Tibial artery (tissue), 4 donors: ENCODE data around the gene PITPNM1.

Experiments used
- DNase-seq, 2 donors: peaks; one replicate each; pipeline ENCODE4 v3.0.0-alpha.2; 2019
- H3K27ac ChIP-seq, 2 donors: fragments of 200-600 bp; sonication (generic) in 1 of 2; 1 replicate in 1 of 2; 2 replicates in 1 of 2; pipeline ENCODE4 v1.5.1; 2018 to 2019; ENCODE audit warnings: mild to moderate bottlenecking in 1 of 2
- H3K27me3 ChIP-seq, 2 donors: fragments of 200-600 bp; sonication (generic) in 1 of 2; one replicate each; pipeline versions ENCODE4 v1.5.1 to v1.6.0; 2016 to 2019
- H3K36me3 ChIP-seq, 3 donors: fragments of 200-600 bp; sonication (generic) in 2 of 3; one replicate each; pipeline ENCODE4 v1.5.1; 2016 to 2019; ENCODE audit warnings: mild to moderate bottlenecking in 2 of 3
- H3K4me1 ChIP-seq, 4 donors: fragments of 200-600 bp; sonication (generic) in 2 of 4; 1 replicate in 3 of 4; 2 replicates in 1 of 4; pipeline ENCODE4 v1.5.1; 2016 to 2019
- H3K4me3 ChIP-seq, 2 donors: fragments of 200-600 bp; sonication (generic) in 1 of 2; 1 replicate in 1 of 2; 2 replicates in 1 of 2; pipeline ENCODE4 v1.5.1; 2018 to 2019; ENCODE audit warnings: mild to moderate bottlenecking in 2 of 2
- H3K9me3 ChIP-seq, 3 donors: fragments of 200-600 bp; sonication (generic) in 1 of 3; one replicate each; pipeline ENCODE4 v1.5.1; 2016 to 2019
- intact Hi-C: fragments of 100-400 bp; cut with DNase I; formaldehyde crosslinking; loops from one replicate; pipeline ENCODE4 v1.15.0; 2023; ENCODE audit warnings: low total_unique reads
- TF ChIP-seq, protein P1 (sequence below), 2 experiments: fragments of 200-600 bp in 1 of 2; fragments of 450-650 bp in 1 of 2; IDR thresholded peaks; one replicate each; pipeline ENCODE4 v1.5.1; 2017 to 2019; ENCODE audit warnings: antibody characterized with exemption in 2 of 2, mild to moderate bottlenecking in 1 of 2, moderate library complexity in 1 of 2

PITPNM1 gene

GRCh38 chr11:67497656-67498291 lies 7.4 kb downstream of the PITPNM1 start:
- intact Hi-C loops = no loop called here
- Histone ChIP-seq H3K4me3 (no peak overlapping the region), H3K27ac (no peak overlapping the region), H3K36me3 (peaks cover 0 to 70% (median 53%) of the 10 kb centered on the region in 3 donors), H3K27me3 (no peaks in the 10 kb centered on the region), H3K9me3 (no peaks in the 10 kb centered on the region), H3K4me1 (no peaks in the 10 kb centered on the region)
- DNase-seq = no peak
- TF ChIP-seq, protein P1, sequence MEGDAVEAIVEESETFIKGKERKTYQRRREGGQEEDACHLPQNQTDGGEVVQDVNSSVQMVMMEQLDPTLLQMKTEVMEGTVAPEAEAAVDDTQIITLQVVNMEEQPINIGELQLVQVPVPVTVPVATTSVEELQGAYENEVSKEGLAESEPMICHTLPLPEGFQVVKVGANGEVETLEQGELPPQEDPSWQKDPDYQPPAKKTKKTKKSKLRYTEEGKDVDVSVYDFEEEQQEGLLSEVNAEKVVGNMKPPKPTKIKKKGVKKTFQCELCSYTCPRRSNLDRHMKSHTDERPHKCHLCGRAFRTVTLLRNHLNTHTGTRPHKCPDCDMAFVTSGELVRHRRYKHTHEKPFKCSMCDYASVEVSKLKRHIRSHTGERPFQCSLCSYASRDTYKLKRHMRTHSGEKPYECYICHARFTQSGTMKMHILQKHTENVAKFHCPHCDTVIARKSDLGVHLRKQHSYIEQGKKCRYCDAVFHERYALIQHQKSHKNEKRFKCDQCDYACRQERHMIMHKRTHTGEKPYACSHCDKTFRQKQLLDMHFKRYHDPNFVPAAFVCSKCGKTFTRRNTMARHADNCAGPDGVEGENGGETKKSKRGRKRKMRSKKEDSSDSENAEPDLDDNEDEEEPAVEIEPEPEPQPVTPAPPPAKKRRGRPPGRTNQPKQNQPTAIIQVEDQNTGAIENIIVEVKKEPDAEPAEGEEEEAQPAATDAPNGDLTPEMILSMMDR (IDR thresholded peaks at IDR 0.05) = no peak

DNA sequence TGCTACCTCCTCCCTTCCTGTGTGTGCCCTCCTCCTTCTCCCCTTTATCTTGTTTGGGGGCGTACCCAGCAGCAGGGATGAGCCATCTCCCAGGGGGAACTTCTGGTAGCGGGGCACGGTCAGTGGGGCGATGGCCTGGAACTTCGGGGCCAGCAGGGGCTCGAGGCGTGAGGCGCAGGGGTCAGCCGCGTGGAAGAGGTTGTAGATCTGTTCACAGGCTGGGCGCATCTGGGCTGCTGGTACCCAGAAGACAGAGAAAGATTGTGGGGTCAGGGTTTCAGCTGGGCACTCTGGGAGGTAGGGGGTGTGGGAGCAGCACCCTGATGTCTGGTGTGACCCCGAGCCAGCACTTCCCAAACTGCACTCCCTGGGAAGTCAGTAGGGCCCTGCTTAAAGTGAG lies 9.1 kb downstream of the PITPNM1 start:
- no peaks in the 10 kb centered on the region for H3K27me3 ChIP-seq
- H3K27ac ChIP-seq = no peak overlapping the region
- H3K4me3 ChIP-seq = no peak overlapping the region
- TF ChIP-seq, protein P1 (IDR thresholded peaks at IDR 0.05) = no peak
- H3K36me3 ChIP-seq = peaks cover 4 to 73% (median 60%) of the 10 kb centered on the region in 3 donors
- H3K4me1 ChIP-seq = no peaks in the 10 kb centered on the region
- DNase-seq = no peak
- no peaks in the 10 kb centered on the region for H3K9me3 ChIP-seq
- intact Hi-C loops = no loop called here

- intact Hi-C loops = no loop called here
- no peaks in the 10 kb centered on the region for H3K27me3 ChIP-seq
- no peaks in the 10 kb centered on the region for H3K4me1 ChIP-seq
- H3K27ac ChIP-seq = no peak overlapping the region
- TF ChIP-seq, protein P1 (IDR thresholded peaks at IDR 0.05) = no peak
- no peak for DNase-seq
- peaks cover 9 to 80% (median 67%) of the 10 kb centered on the region in 3 donors for H3K36me3 ChIP-seq
- no peak overlapping the region for H3K4me3 ChIP-seq
- no peaks in the 10 kb centered on the region for H3K9me3 ChIP-seq
Observed at GRCh38 chr11:67495234-67496005, 9.7 kb downstream of the PITPNM1 start.

- TF ChIP-seq, protein P1 (IDR thresholded peaks at IDR 0.05) = no peak
- Histone ChIP-seq H3K4me3 (no peak overlapping the region), H3K36me3 (peaks cover 17 to 88% (median 74%) of the 10 kb centered on the region in 3 donors), H3K27ac (no peak overlapping the region), H3K9me3 (no peaks in the 10 kb centered on the region), H3K4me1 (no peaks in the 10 kb centered on the region), H3K27me3 (no peaks in the 10 kb centered on the region)
- no peak for DNase-seq
- intact Hi-C loops = no loop called here
Observed at GRCh38 chr11:67494371-67495233, 10.6 kb downstream of the PITPNM1 start.

- intact Hi-C loops = no loop called here
- DNase-seq = peak in 1 of 2 donors; percentile 66
- no peaks in the 10 kb centered on the region for H3K27me3 ChIP-seq
- H3K9me3 ChIP-seq = no peaks in the 10 kb centered on the region
- no peak overlapping the region for H3K27ac ChIP-seq
- no peak overlapping the region for H3K4me3 ChIP-seq
- H3K4me1 ChIP-seq = no peaks in the 10 kb centered on the region
- TF ChIP-seq, protein P1 (IDR thresholded peaks at IDR 0.05) = no peak
- peaks cover 22 to 97% (median 82%) of the 10 kb centered on the region in 3 donors for H3K36me3 ChIP-seq
Observed at GRCh38 chr11:67493548-67494370, 11.4 kb downstream of the PITPNM1 start.
